DMS114 treated with DMSO at 0.1 percent for 48 hours (cell line): ENCODE results near the gene TICRR.
"Not testable (repeated sequence)": the region's sequence is repeated elsewhere in the genome, so short reads cannot be mapped to it uniquely, and the experiment has no call there.

Experiments used
- DNase-seq: peaks from one replicate; lab custom pipeline; 2025; ENCODE audit not compliant: unreplicated experiment; lab: John Stamatoyannopoulos, UW

The TICRR gene

GRCh38 chr15:89575146-89575655, at the start of gene TICRR:
Gene TICRR (plus strand): TSS chr15:89575469. CDS start chr15:89575587, 118 bp downstream.
- DNase-seq = peak; percentile 100

- no peak for DNase-seq
Observed at GRCh38 chr15:89526181-89526580, 49.1 kb upstream of the TICRR start.

- no peak for DNase-seq
Observed at GRCh38 chr15:89526601-89527441, 48.4 kb upstream of the TICRR start.

GRCh38 chr15:89528757-89529352, 46.4 kb upstream of the TICRR start:
- no peak for DNase-seq

GRCh38 chr15:89530976-89531375, 44.3 kb upstream of the TICRR start:
- no peak for DNase-seq

- no peak for DNase-seq
Observed at GRCh38 chr15:89531796-89532537, 43.3 kb upstream of the TICRR start.

- DNase-seq = no peak
Observed at GRCh38 chr15:89533861-89534544, 41.3 kb upstream of the TICRR start.

GRCh38 chr15:89539027-89539426, 36.2 kb upstream of the TICRR start:
- no peak for DNase-seq

- no peak for DNase-seq
Observed at GRCh38 chr15:89542369-89542768, 32.9 kb upstream of the TICRR start.

- DNase-seq = no peak
Observed at GRCh38 chr15:89543389-89543788, 31.9 kb upstream of the TICRR start.

- DNase-seq = not testable (repeated sequence)
Observed at GRCh38 chr15:89549138-89549537, 26.1 kb upstream of the TICRR start.

GRCh38 chr15:89550427-89550826, 24.8 kb upstream of the TICRR start:
- DNase-seq = no peak

- no peak for DNase-seq
Observed at GRCh38 chr15:89551550-89551949, 23.7 kb upstream of the TICRR start.

- no peak for DNase-seq
Observed at GRCh38 chr15:89553632-89554031, 21.6 kb upstream of the TICRR start.

GRCh38 chr15:89554247-89554646, 21.0 kb upstream of the TICRR start:
- DNase-seq = no peak

GRCh38 chr15:89555768-89556167, 19.5 kb upstream of the TICRR start:
- no peak for DNase-seq

- DNase-seq = peak; percentile 85
Observed at GRCh38 chr15:89556413-89557262, 18.6 kb upstream of the TICRR start.

- DNase-seq = no peak
Observed at GRCh38 chr15:89559769-89560264, 15.5 kb upstream of the TICRR start.

GRCh38 chr15:89566181-89566580, 9.1 kb upstream of the TICRR start:
- DNase-seq = no peak
